Inflammatory macrophage treated with lipopolysaccharide for 4 hours (primary cell): Measurements from ENCODE around the gene EIF4E.
"Not testable (repeated sequence)": the region's sequence is repeated elsewhere in the genome, so short reads cannot be mapped to it uniquely, and the experiment has no call there.

Experiments used
- DNase-seq: peaks from one replicate; pipeline ENCODE4 v3.0.0-alpha.2; 2020

The EIF4E gene

DNA sequence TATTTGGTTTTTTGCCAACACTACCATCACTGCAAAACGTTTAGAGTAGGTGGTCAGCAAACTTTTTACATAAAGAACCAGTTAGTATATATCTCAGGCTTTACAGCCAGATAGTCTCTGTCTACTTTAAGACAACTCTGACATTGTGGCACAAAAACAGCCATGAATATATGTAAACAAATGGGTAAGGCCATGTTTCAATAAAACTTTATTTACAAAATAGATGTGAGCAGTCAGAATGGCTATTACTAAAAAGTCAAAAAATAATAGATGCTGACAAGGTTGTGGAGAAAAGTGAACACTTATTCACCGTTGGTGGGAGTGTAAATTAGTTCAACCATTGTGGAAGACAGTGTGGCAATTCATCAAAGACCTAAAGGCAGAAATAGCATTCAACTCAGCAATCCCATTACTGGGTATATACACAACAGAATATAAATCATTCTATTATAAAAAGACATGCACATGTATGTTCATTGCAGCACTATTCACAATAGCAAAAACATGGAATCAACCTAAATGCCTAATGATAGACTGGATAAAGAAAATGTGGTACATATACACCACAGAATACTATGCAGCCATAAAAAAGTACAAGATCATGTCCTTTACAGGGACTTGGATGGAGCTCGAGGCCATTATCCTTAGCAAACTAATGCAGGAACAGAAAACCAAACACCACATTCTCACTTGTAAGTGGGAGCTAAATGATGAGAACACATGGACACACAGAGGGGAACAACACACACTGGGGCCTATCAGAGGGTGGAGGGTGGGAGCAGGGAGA, 56.6 kb downstream of the EIF4E start:
- DNase-seq = not testable (repeated sequence)

DNA sequence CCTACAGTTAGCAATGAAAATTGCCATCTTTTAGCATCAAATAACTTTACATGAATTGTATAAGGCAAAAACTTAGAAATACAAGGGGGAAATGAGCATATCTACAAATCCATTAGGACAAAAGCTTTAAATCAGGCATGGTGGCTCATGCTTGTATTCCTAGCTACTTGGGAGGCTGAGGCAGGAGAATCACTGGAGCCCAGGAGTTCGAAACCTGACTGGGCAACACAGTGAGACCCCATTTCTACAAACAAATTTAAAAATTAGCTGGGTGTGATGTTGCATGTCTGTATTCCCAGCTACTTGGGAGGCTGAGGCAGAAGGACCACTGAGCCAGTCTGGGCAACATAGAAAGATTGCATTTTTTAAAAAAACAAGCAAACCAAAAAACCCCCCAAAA, 61.3 kb downstream of the EIF4E start:
- no peak for DNase-seq

DNA sequence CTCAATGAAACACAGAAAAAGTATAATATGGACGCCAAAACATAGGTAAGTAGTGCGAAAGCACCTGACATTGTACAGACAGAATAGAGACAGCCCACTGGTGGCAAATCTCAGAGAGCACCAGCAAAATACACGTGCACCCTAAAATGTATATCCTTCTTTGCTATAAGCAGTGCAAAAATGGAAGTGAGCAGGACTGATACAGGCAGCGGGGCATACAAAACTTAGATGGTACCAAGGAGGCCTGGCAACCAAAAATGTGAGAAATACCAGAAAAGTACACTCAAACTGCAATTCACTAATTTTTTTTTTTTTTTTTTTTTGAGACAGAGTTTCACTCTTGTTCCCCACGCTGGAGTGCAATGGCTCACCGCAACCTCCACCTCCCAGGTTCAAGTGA, 63.9 kb downstream of the EIF4E start:
- DNase-seq = no peak

DNA sequence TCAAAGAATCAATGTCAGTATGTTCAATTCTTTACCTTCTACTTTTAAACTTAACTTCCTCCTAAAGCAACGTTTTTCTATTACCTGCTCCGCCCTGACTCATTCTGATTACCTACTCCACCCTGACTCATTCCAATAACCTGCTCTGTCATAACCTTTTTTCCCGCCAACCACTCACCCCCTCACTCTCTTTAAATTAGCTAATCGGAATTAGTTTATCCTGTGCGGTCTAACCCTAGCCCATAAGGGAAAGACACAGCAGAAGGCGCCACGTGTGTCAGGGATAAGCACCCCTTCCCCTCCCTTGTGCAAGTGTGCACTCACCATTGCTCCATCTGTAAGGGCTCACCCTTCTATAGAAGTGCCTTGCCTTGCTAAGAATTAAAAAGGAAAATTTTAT, 64.4 kb downstream of the EIF4E start:
- no peak for DNase-seq

DNA sequence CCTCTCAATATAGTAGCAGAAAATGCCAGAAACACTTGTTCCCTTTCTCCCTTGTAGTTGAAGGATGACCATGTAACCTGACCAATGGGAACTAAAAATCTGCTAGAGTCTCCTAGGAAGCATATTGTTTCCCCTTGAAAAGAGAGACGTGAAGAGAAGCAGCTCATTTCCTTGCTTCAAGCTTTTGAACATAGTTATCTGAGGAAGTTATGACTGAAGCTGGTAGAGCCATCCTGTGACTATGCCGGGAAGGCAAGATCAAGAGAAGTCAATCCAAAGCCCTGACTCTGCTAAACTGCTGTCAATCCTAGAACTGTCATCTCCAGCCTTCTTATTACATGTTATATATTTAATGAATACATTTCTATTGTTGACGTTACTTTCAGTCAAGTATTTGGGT, 66.6 kb downstream of the EIF4E start:
- no peak for DNase-seq

DNA sequence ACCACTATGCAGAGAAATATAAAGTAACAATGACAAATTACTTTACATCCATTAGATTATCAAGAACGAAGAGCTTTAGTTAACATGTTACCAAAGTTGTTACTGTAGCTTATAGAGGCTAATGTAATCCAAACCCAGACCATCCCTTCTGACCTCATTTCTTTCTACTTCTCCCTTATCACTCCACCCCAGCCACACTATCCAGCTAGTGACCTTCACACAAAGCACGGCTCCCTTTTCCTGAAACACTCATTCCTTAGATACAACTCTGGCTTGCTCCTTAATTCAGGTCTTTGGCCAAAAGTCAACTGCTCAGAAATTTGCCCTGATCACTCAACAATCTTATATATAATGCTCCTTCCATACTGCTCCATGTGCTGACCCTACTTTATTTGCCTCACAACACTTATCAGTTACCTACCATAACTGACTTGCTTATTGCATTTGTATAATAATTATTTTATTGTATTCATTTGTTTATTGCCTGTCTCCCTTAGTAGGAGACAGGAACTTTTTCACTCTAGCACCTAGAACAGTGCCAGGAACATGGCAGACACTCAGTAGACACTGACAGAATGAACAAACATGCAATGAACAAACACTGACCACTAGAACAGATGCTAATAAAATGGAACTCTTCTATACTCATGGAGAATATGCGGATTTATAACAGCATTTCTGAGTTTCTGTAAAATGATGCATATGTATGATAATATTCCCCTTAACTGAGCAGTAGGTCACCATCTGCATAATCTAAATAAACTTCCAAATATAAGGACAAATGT, 67.6 kb downstream of the EIF4E start:
- DNase-seq = no peak

DNA sequence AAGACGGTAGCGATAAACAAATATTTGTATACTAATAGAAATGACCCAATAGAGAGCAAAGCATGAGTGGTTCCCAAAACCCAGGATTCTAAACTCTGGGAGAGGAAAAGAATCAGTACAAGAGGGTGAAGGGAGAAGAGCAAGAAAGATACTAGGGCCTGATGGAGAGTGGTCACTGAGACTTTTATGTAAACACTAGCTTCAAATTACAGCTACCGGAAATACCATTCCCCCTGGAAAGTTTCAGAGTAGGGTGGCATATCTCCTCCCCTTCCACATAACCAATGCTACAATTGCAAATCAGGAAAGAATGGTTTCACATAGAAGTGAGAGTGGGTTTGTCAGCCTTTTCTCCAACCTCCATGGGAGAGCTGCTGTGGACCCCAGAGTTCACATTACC, 77.1 kb downstream of the EIF4E start:
- DNase-seq = no peak

DNA sequence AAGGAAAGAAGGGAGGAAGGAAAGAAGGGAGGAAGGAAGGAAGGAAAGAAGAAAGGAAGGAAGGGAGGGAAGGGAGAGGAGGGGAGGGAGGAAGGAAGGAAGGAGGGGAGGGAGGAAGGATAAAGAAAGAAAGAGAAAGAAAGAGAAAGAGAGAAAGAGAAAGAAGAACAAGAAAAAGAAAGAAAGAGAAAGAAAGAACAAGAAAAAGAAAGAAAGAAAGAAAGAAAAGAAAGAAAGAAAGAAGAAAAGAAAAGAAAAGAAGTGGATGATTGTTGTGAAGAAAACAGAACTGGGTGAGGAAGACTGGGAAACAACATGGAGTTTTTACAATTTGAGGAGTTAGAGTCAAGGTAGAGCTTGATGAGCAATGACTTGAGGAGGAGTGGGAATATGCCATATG, 78.0 kb downstream of the EIF4E start:
- DNase-seq = no peak

DNA sequence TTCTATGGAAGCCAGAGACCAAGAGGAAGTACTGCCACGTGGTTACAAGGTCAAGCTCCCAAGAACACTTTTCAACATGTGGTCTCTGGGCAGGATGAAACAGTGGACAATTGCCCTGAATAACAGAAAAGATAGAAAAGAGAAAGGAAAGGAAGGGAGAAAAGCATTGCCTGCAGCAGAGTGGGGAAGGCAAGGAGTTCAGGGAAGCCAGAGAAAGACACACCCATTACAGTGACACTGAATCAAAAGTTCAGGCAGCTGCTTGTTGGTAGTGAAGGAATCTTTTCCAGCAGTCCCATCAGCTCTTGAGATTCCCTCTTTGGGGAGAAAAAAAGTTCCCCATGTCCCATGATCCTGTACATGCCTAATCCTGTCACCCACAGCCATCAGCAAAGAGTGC, 80.5 kb downstream of the EIF4E start:
- DNase-seq = no peak

DNA sequence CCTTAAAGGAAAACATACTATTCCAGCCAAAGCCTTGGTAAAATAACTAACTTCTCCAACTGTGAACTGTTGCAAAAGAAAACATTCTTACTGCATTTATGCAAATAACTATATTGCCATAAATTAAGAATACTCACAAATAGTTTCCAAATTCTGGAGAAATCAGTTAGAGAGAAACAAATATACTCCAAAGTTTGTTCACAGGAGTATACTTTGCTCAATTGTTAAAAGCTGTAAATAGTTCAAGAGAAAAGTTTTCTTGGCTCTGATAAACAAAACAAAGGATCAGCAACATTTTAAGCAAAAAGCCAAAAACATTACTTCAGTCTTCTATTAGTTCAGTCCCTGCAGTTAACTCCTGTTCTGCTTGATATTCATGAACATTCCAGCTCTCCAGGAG, 83.0 kb downstream of the EIF4E start:
- DNase-seq = no peak

DNA sequence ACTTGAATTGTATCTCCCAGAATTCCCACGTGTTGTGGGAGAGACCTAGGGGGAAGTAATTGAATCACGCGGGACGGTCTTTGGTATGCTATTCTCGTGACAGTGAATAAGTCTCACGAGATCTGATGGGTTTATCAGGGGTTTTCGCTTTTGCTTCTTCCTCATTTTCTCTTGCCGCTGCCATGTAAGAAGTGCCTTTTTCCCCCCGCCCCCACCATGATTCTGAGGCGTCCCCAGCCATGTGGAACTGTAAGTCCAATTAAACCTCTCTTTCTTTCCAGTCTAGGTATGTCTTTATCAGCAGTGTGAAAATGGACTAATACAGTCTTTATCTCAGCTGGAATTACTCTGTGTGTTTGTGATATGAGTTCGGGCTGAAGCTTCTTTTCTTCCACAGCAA, 86.0 kb downstream of the EIF4E start:
- DNase-seq = not testable (repeated sequence)

DNA sequence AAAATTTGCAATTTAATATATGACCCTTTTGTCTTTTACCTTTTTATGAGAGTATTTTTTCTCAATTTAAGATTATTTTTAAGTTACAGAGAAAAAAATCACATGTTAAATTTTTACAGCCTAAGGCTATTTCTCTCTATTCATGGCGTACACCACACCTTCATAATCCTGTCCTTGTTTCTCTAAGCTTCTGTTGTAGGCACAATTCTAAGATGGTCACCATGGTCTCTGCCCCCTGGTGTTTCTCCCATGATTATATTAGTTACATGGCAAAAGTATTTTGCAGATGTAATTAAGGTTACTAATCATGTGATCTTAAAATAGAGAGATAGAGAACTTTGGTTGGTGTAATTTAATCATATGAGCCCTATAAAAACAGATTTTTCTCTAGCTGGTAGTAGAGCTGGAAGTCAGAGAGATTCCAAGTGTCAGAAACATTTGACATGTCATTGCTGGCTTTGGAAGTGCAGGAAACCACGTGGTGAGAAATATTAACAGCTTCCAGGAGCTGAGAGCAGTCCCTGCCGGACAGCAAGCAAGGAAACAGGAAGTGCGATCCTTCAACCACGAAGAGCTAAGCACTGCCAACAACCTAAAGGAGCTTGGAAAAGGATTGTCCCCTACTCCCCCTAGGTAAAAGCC, 89.8 kb downstream of the EIF4E start:
- DNase-seq = no peak

DNA sequence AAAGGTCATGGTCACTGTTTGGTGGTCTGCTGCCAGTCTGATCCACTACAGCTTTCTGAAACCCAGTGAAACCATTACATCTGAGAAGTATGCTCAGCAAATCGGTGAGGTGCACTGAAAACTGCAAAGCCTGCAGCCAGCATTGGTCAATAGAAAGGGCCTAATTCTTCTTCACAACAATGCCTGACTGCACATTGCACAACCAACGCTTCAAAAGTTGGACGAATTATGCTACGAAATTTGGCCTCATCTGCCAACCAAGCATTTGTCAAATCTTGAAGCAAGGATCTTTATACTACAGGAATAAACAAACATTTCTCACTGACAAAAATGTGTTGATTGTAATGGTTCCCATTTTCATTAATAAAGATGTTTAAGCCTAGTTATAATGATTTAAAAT, 90.4 kb downstream of the EIF4E start:
- DNase-seq = no peak

DNA sequence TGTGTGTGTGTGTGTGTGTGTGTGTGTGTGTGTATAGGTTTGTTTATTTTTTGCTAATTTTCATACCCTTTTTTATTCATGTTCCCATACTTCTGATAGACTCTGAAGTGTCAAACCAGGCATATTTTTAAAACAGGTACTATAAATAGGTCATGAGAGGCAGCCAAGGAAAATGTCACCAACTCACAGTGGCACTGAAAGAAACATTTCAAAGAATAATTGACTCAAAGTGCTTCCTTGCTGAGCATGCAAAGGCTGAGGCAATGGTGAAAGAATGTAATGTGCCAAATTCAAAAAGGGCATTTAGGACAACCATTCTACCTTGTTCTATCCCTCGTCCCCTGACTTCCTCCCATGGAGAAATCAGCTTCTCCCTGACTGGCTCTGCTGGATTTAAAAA, 95.5 kb downstream of the EIF4E start:
- no peak for DNase-seq

DNA sequence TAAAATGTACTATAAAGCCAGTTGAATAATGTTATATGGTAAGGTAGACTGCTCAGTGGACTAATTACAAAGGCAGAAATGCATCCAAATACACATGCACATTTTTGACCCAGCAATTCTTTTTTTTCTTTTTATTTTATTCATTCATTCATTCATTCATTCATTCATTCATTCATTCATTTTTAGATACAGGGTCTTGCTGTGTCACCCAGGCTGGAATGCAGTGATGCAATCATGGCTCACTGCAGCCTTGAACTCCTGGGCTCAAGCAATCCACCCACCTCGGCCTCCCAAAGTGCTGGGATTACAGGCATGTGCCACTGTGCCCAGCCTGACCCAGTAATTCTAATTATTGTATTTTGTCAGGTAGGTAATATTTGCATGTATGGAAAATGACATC, 97.9 kb downstream of the EIF4E start:
- not testable (repeated sequence) for DNase-seq
